Measurements from ENCODE around the gene SEC23A.
"Not testable (repeated sequence)": the region's sequence is repeated elsewhere in the genome, so short reads cannot be mapped to it uniquely, and the experiment has no call there.

The SEC23A gene

DNA sequence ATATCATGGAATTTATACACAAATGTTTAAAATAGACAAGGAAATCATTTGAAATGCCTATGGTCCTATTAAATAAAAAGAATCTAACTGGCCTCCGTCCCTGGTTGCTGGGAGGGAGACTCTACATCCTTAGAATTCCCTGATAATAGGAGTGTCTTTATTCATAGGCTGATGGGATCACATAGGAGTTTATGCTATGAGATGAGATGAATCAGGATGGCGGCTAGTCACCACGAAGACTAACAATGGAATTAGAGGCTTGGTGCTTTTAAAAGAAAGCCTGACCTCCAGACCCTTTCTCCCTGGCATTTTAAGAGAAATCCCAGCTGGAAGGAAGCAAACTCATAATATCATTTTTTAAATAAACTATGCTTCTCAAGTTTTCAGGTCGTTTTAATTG is 69.7 kb downstream of the SEC23A start:
- H3K27ac ChIP-seq (ENCODE audit: low read length), result no peak overlapping the region
- WGBS (ENCODE audit: insufficient coverage, insufficient read length), result no CpG with 5 or more reads among the region's 4 CpGs
- no peaks in the 10 kb centered on the region for H3K27me3 ChIP-seq (ENCODE audit: control insufficient read depth, insufficient read depth, low read length)
- no peaks in the 10 kb centered on the region for H3K4me1 ChIP-seq (ENCODE audit: control insufficient read depth, insufficient read depth, low read length)
- no peaks in the 10 kb centered on the region for H3K9me3 ChIP-seq (ENCODE audit: control insufficient read depth, insufficient read depth, low read length)
- peaks cover 5% of the 10 kb centered on the region; the same call in 1 of the 2 replicates for H3K36me3 ChIP-seq (ENCODE audit: control insufficient read depth, insufficient read depth, low read length)
- no peak for DNase-seq (ENCODE audit: low read depth, low spot score)
- H3K4me3 ChIP-seq (ENCODE audit: low read length), result no peak overlapping the region

GRCh38 chr14:39030209-39030608 is 72.8 kb downstream of the SEC23A start:
- Histone ChIP-seq H3K36me3 (ENCODE audit: control insufficient read depth, insufficient read depth, low read length) (peaks cover 5% of the 10 kb centered on the region; the same call in 1 of the 2 replicates), H3K4me1 (ENCODE audit: control insufficient read depth, insufficient read depth, low read length) (no peaks in the 10 kb centered on the region), H3K27ac (ENCODE audit: low read length) (no peak overlapping the region), H3K4me3 (ENCODE audit: low read length) (no peak overlapping the region), H3K9me3 (ENCODE audit: control insufficient read depth, insufficient read depth, low read length) (no peaks in the 10 kb centered on the region), H3K27me3 (ENCODE audit: control insufficient read depth, insufficient read depth, low read length) (no peaks in the 10 kb centered on the region)
- no peak for DNase-seq (ENCODE audit: low read depth, low spot score)
- WGBS (ENCODE audit: insufficient coverage, insufficient read length), result no CpG with 5 or more reads among the region's 10 CpGs

GRCh38 chr14:39029789-39030188 is 73.2 kb downstream of the SEC23A start:
- H3K27me3 ChIP-seq (ENCODE audit: control insufficient read depth, insufficient read depth, low read length), result no peaks in the 10 kb centered on the region
- no CpG with 5 or more reads among the region's 8 CpGs for WGBS (ENCODE audit: insufficient coverage, insufficient read length)
- no peak overlapping the region for H3K27ac ChIP-seq (ENCODE audit: low read length)
- H3K4me3 ChIP-seq (ENCODE audit: low read length), result no peak overlapping the region
- no peaks in the 10 kb centered on the region for H3K4me1 ChIP-seq (ENCODE audit: control insufficient read depth, insufficient read depth, low read length)
- H3K9me3 ChIP-seq (ENCODE audit: control insufficient read depth, insufficient read depth, low read length), result no peaks in the 10 kb centered on the region
- peaks cover 5% of the 10 kb centered on the region; the same call in 1 of the 2 replicates for H3K36me3 ChIP-seq (ENCODE audit: control insufficient read depth, insufficient read depth, low read length)
- no peak for DNase-seq (ENCODE audit: low read depth, low spot score)

DNA sequence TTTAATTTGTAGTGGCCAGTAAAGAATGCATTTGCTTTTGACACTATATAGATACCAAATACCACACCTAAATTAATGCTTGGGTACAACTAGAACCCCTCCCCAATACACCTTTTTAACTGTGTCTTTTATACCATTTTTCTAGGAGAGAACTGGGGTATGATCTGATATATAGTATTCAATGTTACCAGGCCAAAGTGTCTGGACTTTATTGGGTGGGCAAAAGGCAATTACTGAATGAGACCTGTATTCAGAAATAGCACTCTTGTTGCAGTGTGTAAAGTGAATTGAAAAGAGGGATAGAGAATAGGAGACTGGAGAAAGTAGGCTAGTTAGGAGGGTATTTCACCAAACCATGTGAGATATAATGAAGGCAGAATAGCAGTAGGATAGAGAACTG is 74.4 kb downstream of the SEC23A start:
- H3K9me3 ChIP-seq (ENCODE audit: control insufficient read depth, insufficient read depth, low read length), result no peaks in the 10 kb centered on the region
- H3K36me3 ChIP-seq (ENCODE audit: control insufficient read depth, insufficient read depth, low read length), result peaks cover 5% of the 10 kb centered on the region; the same call in 1 of the 2 replicates
- no peak overlapping the region for H3K27ac ChIP-seq (ENCODE audit: low read length)
- H3K27me3 ChIP-seq (ENCODE audit: control insufficient read depth, insufficient read depth, low read length), result no peaks in the 10 kb centered on the region
- DNase-seq (ENCODE audit: low read depth, low spot score), result no peak
- no peaks in the 10 kb centered on the region for H3K4me1 ChIP-seq (ENCODE audit: control insufficient read depth, insufficient read depth, low read length)
- H3K4me3 ChIP-seq (ENCODE audit: low read length), result no peak overlapping the region

- no peaks in the 10 kb centered on the region for H3K27me3 ChIP-seq (ENCODE audit: control insufficient read depth, insufficient read depth, low read length)
- no peak overlapping the region for H3K4me3 ChIP-seq (ENCODE audit: low read length)
- no peak overlapping the region for H3K27ac ChIP-seq (ENCODE audit: low read length)
- H3K36me3 ChIP-seq (ENCODE audit: control insufficient read depth, insufficient read depth, low read length), result peaks cover 5% of the 10 kb centered on the region; the same call in 1 of the 2 replicates
- no peaks in the 10 kb centered on the region for H3K9me3 ChIP-seq (ENCODE audit: control insufficient read depth, insufficient read depth, low read length)
- no peaks in the 10 kb centered on the region for H3K4me1 ChIP-seq (ENCODE audit: control insufficient read depth, insufficient read depth, low read length)
- no peak for DNase-seq (ENCODE audit: low read depth, low spot score)
- WGBS (ENCODE audit: insufficient coverage, insufficient read length), result no CpG with 5 or more reads among the region's 3 CpGs
Observed at GRCh38 chr14:39025810-39026627, 77.0 kb downstream of the SEC23A start.

GRCh38 chr14:39025250-39025809 is 77.7 kb downstream of the SEC23A start:
- Histone ChIP-seq H3K27me3 (ENCODE audit: control insufficient read depth, insufficient read depth, low read length) (no peaks in the 10 kb centered on the region), H3K27ac (ENCODE audit: low read length) (no peak overlapping the region), H3K4me3 (ENCODE audit: low read length) (no peak overlapping the region), H3K9me3 (ENCODE audit: control insufficient read depth, insufficient read depth, low read length) (no peaks in the 10 kb centered on the region), H3K4me1 (ENCODE audit: control insufficient read depth, insufficient read depth, low read length) (no peaks in the 10 kb centered on the region), H3K36me3 (ENCODE audit: control insufficient read depth, insufficient read depth, low read length) (peaks cover 3% of the 10 kb centered on the region; the same call in 1 of the 2 replicates)
- no CpG with 5 or more reads among the region's 3 CpGs for WGBS (ENCODE audit: insufficient coverage, insufficient read length)
- DNase-seq (ENCODE audit: low read depth, low spot score), result no peak

GRCh38 chr14:39023939-39024871 is 78.8 kb downstream of the SEC23A start:
- Histone ChIP-seq H3K4me3 (ENCODE audit: low read length) (no peak overlapping the region), H3K36me3 (ENCODE audit: control insufficient read depth, insufficient read depth, low read length) (no peaks in the 10 kb centered on the region), H3K4me1 (ENCODE audit: control insufficient read depth, insufficient read depth, low read length) (no peaks in the 10 kb centered on the region), H3K27me3 (ENCODE audit: control insufficient read depth, insufficient read depth, low read length) (no peaks in the 10 kb centered on the region), H3K27ac (ENCODE audit: low read length) (no peak overlapping the region), H3K9me3 (ENCODE audit: control insufficient read depth, insufficient read depth, low read length) (no peaks in the 10 kb centered on the region)
- no CpG with 5 or more reads among the region's 12 CpGs for WGBS (ENCODE audit: insufficient coverage, insufficient read length)
- DNase-seq (ENCODE audit: low read depth, low spot score), result no peak

DNA sequence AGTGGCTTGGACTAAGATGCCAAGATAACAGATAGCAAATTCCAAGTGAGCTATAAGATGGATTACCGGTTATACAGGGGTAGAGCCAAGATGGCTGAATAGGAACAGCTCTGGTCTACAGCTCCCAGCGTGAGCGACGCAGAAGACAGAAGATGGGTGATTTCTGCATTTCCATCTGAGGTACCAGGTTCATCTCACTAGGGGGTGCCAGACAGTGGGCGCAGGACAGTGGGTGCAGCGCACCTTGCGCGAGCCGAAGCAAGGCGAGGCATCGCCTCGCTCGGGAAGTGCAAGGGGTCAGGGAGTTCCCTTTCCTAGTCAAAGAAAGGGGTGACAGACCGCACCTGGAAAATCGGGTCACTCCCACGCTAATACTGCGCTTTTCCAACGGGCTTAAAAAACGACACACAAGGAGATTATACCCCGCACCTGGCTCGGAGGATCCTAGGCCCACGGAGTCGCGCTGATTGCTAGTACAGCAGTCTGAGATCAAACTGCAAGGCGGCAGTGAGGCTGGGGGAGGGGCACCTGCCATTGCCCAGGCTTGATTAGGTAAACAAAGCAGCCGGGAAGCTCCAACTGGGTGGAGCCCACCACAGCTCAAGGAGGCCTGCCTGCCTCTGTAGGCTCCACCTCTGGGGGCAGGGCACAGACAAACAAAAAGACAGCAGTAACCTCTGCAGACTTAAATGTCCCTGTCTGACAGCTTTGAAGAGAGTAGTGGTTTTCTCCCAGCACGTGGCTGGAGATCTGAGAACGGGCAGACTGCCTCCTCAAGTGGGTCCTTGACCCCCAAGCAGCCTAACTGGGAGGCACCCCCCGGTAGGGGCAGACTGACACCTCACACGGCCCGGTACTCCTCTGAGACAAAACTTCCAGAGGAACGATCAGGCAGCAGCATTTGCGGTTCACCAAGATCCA is 85.7 kb downstream of the SEC23A start:
- DNase-seq (ENCODE audit: low read depth, low spot score); H3K27ac ChIP-seq (ENCODE audit: low read length); H3K4me1 ChIP-seq (ENCODE audit: control insufficient read depth, insufficient read depth, low read length); H3K36me3 ChIP-seq (ENCODE audit: control insufficient read depth, insufficient read depth, low read length); H3K27me3 ChIP-seq (ENCODE audit: control insufficient read depth, insufficient read depth, low read length); H3K9me3 ChIP-seq (ENCODE audit: control insufficient read depth, insufficient read depth, low read length): not testable (repeated sequence)
- no CpG with 5 or more reads among the region's 33 CpGs for WGBS (ENCODE audit: insufficient coverage, insufficient read length)
- peak overlapping the region; percentile 69; the same call in 1 of the 2 replicates for H3K4me3 ChIP-seq (ENCODE audit: low read length)

DNA sequence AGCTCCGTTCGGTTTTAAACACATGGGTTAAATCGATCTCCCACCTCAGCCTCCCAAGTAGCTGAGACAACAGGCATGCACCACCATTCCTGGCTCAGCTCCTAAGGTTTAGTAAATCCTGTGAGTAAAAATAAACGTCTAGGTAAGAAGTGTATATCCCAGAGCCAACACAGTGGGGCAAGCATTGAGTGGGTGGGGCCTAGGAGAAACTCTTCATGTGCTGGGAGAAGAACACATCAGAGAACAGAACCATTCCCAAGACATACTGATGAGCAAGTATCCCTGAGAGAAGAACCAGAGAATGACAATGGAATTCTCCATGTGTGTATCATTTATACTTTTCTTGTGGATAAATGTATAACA is 86.3 kb downstream of the SEC23A start:
- WGBS (ENCODE audit: insufficient coverage, insufficient read length), result no CpG with 5 or more reads among the region's 4 CpGs
- Histone ChIP-seq H3K36me3 (ENCODE audit: control insufficient read depth, insufficient read depth, low read length) (no peaks in the 10 kb centered on the region), H3K9me3 (ENCODE audit: control insufficient read depth, insufficient read depth, low read length) (no peaks in the 10 kb centered on the region), H3K27me3 (ENCODE audit: control insufficient read depth, insufficient read depth, low read length) (no peaks in the 10 kb centered on the region), H3K4me3 (ENCODE audit: low read length) (peak overlapping the region; percentile 69; the same call in 1 of the 2 replicates), H3K4me1 (ENCODE audit: control insufficient read depth, insufficient read depth, low read length) (no peaks in the 10 kb centered on the region), H3K27ac (ENCODE audit: low read length) (no peak overlapping the region)
- DNase-seq (ENCODE audit: low read depth, low spot score), result no peak

Measured in iPS DF 6.9 (cell line).